ENCODE measurements around the gene USB1.

DNA sequence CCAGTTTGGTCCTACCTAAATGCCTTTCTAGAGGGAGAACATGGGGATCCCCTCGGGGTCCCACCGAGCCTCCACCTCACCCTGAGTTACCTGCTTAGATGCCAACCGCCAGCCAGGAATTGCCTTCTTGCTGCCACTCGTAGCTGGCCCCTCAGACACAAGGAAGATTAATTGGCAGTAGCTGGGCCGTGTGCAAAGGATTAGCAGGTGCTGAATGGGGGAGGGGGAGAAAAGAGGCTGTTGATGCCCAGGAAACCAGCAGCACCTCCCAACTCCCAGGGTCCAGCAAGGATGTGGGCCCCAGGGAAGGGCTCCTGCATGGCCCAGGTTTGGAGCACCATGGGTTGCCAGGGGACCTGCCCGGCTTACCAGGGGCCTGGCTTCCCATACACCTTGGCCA is 30.2 kb upstream of the USB1 start, which contains the start of gene CNGB1:
- TF ChIP-seq, protein P1, sequence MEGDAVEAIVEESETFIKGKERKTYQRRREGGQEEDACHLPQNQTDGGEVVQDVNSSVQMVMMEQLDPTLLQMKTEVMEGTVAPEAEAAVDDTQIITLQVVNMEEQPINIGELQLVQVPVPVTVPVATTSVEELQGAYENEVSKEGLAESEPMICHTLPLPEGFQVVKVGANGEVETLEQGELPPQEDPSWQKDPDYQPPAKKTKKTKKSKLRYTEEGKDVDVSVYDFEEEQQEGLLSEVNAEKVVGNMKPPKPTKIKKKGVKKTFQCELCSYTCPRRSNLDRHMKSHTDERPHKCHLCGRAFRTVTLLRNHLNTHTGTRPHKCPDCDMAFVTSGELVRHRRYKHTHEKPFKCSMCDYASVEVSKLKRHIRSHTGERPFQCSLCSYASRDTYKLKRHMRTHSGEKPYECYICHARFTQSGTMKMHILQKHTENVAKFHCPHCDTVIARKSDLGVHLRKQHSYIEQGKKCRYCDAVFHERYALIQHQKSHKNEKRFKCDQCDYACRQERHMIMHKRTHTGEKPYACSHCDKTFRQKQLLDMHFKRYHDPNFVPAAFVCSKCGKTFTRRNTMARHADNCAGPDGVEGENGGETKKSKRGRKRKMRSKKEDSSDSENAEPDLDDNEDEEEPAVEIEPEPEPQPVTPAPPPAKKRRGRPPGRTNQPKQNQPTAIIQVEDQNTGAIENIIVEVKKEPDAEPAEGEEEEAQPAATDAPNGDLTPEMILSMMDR (IDR thresholded peaks at IDR 0.05), result no peak
- no peak for TF ChIP-seq POLR2A (IDR thresholded peaks at IDR 0.05)
